ENCODE data around the gene SLC17A9.

SLC17A9 gene

DNA sequence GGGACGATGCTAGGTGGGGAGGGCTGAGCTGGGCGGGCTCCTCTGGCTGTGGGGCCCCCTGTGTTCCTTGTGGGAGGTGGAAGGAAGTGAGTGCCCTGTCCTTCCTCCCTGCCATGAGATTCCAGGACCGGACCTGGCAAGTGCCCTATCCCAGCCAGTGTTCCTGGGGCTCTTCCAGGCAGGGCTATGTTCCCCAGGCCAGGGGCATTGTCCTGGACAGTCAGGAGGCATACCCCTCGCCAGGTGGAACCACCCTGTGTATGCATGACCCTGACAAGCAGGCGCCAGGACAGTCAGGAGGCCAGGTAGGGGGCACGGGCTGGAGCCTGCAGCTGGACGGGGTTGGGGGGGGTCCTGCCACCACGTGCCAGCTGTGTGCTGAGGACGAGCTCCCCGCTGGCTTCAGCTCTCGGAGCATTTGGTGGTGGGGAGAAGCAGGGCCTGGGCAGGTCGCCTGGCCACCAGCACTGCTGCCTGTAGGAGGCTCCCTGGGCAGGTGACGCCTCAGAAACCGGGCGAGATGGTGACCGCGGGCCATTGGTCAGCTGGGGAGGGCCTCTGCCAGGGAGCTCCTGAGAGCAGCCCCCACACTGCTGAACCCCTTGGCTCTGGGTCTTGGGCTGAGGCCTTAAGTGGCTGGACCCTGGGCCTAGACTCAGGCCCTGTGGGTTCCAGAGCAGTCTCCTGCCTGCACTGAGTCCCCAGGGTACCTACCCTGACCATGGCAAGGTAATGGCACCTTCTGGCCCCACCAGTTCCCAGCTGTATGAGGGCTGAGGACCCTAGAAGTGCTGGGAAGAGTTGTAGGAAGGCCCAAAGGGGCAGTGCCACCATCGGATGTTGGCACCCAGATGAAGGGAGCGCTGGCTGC, 694 bp downstream of the SLC17A9 start:
- no peak for DNase-seq
- peak overlapping the region; percentile 34 to 51 for H3K4me3 ChIP-seq
- intact Hi-C loops (cut with DNase I; ENCODE audit: low total_unique reads), result no loop called here

DNA sequence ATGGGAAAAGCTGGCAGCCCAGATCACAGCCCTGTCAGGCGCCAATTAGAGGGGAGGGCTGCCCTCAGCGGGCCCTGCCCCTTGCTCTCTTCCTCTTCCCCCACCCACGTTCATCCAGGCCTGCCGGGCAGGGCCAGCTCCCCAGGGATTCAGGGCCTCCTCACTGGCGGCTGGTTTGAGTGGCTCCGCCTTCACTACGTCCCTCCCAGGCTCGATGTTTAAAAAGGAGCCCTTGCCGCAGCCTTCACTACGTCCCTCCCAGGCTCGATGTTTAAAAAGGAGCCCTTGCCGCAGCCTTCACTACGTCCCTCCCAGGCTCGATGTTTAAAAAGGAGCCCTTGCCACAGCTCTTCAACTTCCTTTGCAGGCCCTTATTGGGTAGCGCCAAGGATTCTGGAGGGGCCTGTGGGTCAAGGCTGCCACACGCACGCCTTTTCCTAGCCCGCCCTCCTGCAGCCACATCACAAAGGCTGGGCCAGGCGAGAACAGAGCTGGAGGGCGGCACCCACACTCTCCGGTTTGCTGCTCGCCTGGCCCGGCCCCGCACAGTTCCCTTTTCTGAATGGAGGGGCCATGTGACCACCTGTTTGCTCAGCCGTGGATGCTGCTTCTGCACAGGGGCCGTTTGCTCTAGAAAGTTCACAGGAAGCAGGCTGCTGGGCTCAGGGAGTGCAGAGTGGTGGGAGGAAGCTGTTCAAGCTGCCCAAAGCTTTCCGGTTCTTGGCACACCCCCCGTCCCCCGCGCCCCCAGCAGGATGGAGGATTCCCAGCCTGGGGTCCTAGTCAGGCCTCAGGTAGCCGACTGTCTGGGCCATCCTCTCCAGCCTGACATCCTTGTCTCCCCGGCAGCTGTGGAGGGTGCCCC, 1.6 kb downstream of the SLC17A9 start:
- TF ChIP-seq CTCF (IDR thresholded peaks at IDR 0.05), result no peak
- peak; percentile 82 to 92 for DNase-seq
- H3K4me3 ChIP-seq, result peak overlapping the region; percentile 34 to 51
- H3K27me3 ChIP-seq, result no peaks in the 10 kb centered on the region
- H3K9me3 ChIP-seq, result no peaks in the 10 kb centered on the region
- H3K4me1 ChIP-seq, result peaks cover 0 to 33% (median 26%) of the 10 kb centered on the region in 4 donors
- intact Hi-C loops (cut with DNase I; ENCODE audit: low total_unique reads), result no loop called here
- peaks cover 6 to 19% (median 17%) of the 10 kb centered on the region in 3 donors for H3K36me3 ChIP-seq
- H3K27ac ChIP-seq, result peak overlapping the region; percentile 86 to 98

More for the DNA sequence above, 694 bp downstream of the SLC17A9 start:
- no peak for TF ChIP-seq CTCF (IDR thresholded peaks at IDR 0.05)
- Histone ChIP-seq H3K36me3 (peaks cover 8 to 28% (median 23%) of the 10 kb centered on the region in 3 donors), H3K4me1 (peaks cover 0 to 33% (median 26%) of the 10 kb centered on the region in 4 donors), H3K9me3 (no peaks in the 10 kb centered on the region), H3K27me3 (no peaks in the 10 kb centered on the region), H3K27ac (peak overlapping the region; percentile 86 to 98)

GRCh38 chr20:62955519-62956386, 3.2 kb downstream of the SLC17A9 start:
- Histone ChIP-seq H3K4me3 (no peak overlapping the region), H3K27me3 (no peaks in the 10 kb centered on the region), H3K36me3 (peaks cover 0 to 2% (median under 1%) of the 10 kb centered on the region in 3 donors), H3K9me3 (no peaks in the 10 kb centered on the region), H3K4me1 (peaks cover 0 to 33% (median 26%) of the 10 kb centered on the region in 4 donors), H3K27ac (no peak overlapping the region)
- DNase-seq, result no peak
- no peak for TF ChIP-seq CTCF (IDR thresholded peaks at IDR 0.05)
- intact Hi-C loops (cut with DNase I; ENCODE audit: low total_unique reads), result no loop called here

- no peak overlapping the region for H3K4me3 ChIP-seq
- no peaks in the 10 kb centered on the region for H3K9me3 ChIP-seq
- intact Hi-C loops (cut with DNase I; ENCODE audit: low total_unique reads), result no loop called here
- TF ChIP-seq CTCF (IDR thresholded peaks at IDR 0.05), result no peak
- no peaks in the 10 kb centered on the region for H3K36me3 ChIP-seq
- no peak for DNase-seq
- H3K27me3 ChIP-seq, result no peaks in the 10 kb centered on the region
- H3K4me1 ChIP-seq, result peaks cover 0 to 33% (median 26%) of the 10 kb centered on the region in 4 donors
- no peak overlapping the region for H3K27ac ChIP-seq
Observed at GRCh38 chr20:62956387-62957135, 4.1 kb downstream of the SLC17A9 start.

Data from tibial artery (tissue), 4 donors.